HEK293 (cell line): Measurements from ENCODE around the gene DTHD1.

Experiments
- CTCF ChIA-PET: fragments of 350-600 bp; formaldehyde crosslinking; extraction: SDS; loops from one replicate; lab custom pipeline; 2021; ENCODE audit warnings: antibody characterized with exemption; lab: Yijun Ruan, JAX
- POLR2A ChIA-PET: fragments of 300-600 bp; formaldehyde crosslinking; extraction: SDS; loops from one replicate; lab custom pipeline; 2020; ENCODE audit warnings: antibody characterized with exemption, inconsistent platforms; lab: Yijun Ruan, JAX
- H3K27ac ChIP-seq: fragments of 200-500 bp; sonication (Bioruptor generic); 2 replicates; pipeline ENCODE4 v1.5.1; 2014; ENCODE audit warnings: low read depth, low read length, control low read depth, inconsistent platforms; ENCODE audit errors: extremely low read depth
- H3K36me3 ChIP-seq, 2 experiments: fragments of 200-500 bp in 1 of 2; sonication (Bioruptor generic) in 1 of 2; 1 replicate in 1 of 2; 2 replicates in 1 of 2; pipeline ENCODE4 v1.5.1; 2014 to 2017; ENCODE audit warnings: inconsistent platforms in 2 of 2, low read length in 2 of 2; ENCODE audit not compliant: control insufficient read depth in 2 of 2, insufficient read depth in 1 of 2
- H3K4me1 ChIP-seq: fragments of 200-500 bp; sonication (Bioruptor generic); 2 replicates; pipeline ENCODE4 v1.5.1; 2014; ENCODE audit warnings: mild to moderate bottlenecking, low read length, inconsistent platforms; ENCODE audit not compliant: control insufficient read depth, insufficient read depth
- H3K4me3 ChIP-seq: 2 replicates; pipeline ENCODE4 v1.5.1; 2011; ENCODE audit warnings: low read depth, mild to moderate bottlenecking, control low read depth, low read length, moderate library complexity
- H3K9me3 ChIP-seq: fragments of 200-500 bp; sonication (Bioruptor generic); 2 replicates; pipeline ENCODE4 v1.5.1; 2014; ENCODE audit warnings: low read depth, low read length, inconsistent platforms; ENCODE audit not compliant: control insufficient read depth, insufficient read depth
- BCL11A ChIP-seq: fragments of 450-650 bp; formaldehyde crosslinking; IDR thresholded peaks from 2 replicates; pipeline ENCODE4 v1.5.1; 2016; ENCODE audit warnings: low read depth, missing biosample characterization, missing genetic modification characterization
- ELK4 ChIP-seq: IDR thresholded peaks from 2 replicates; pipeline ENCODE4 v1.6.1; 2011; ENCODE audit warnings: mild to moderate bottlenecking, low read depth, low read length, borderline replicate concordance
- MYNN ChIP-seq: fragments of 450-650 bp; formaldehyde crosslinking; IDR thresholded peaks from 2 replicates; pipeline ENCODE4 v1.5.1; 2016; ENCODE audit warnings: missing biosample characterization, missing genetic modification characterization, borderline replicate concordance
- PRDM6 ChIP-seq: fragments of 450-650 bp; formaldehyde crosslinking; IDR thresholded peaks from 2 replicates; pipeline ENCODE4 v1.5.1; 2017; ENCODE audit warnings: missing biosample characterization, missing genetic modification characterization
- ZBTB20 ChIP-seq: fragments of 450-650 bp; formaldehyde crosslinking; IDR thresholded peaks from 2 replicates; pipeline ENCODE4 v1.5.1; 2016; ENCODE audit warnings: missing biosample characterization, missing genetic modification characterization
- ZBTB26 ChIP-seq: fragments of 450-650 bp; formaldehyde crosslinking; optimal IDR thresholded peaks from 2 replicates; pipeline ENCODE3; 2016; ENCODE audit warnings: missing biosample characterization, mild to moderate bottlenecking, missing genetic modification characterization
- ZBTB44 ChIP-seq: fragments of 450-650 bp; IDR thresholded peaks from 2 replicates; pipeline ENCODE4 v1.5.1; 2018; ENCODE audit warnings: missing biosample characterization, mild to moderate bottlenecking, missing genetic modification characterization
- ZFHX2 ChIP-seq: fragments of 450-650 bp; formaldehyde crosslinking; conservative IDR thresholded peaks from 2 replicates; pipeline ENCODE4 v1.5.1; 2016; ENCODE audit warnings: missing biosample characterization, missing genetic modification characterization
- ZFP41 ChIP-seq: fragments of 450-650 bp; formaldehyde crosslinking; IDR thresholded peaks from 2 replicates; pipeline ENCODE4 v1.5.1; 2016; ENCODE audit warnings: missing biosample characterization, missing genetic modification characterization, borderline replicate concordance
- ZFP69B ChIP-seq: fragments of 450-650 bp; formaldehyde crosslinking; IDR thresholded peaks from 2 replicates; pipeline ENCODE4 v1.5.1; 2016; ENCODE audit warnings: missing biosample characterization, missing genetic modification characterization
- ZNF138 ChIP-seq: fragments of 450-650 bp; formaldehyde crosslinking; IDR thresholded peaks from 2 replicates; pipeline ENCODE4 v1.5.1; 2016; ENCODE audit warnings: missing biosample characterization, missing genetic modification characterization, borderline replicate concordance
- ZNF146 ChIP-seq: fragments of 450-650 bp; formaldehyde crosslinking; IDR thresholded peaks from 2 replicates; pipeline ENCODE4 v1.5.1; 2016; ENCODE audit warnings: missing biosample characterization, missing genetic modification characterization
- ZNF211 ChIP-seq: fragments of 450-650 bp; formaldehyde crosslinking; IDR thresholded peaks from 2 replicates; pipeline ENCODE4 v1.5.1; 2016; ENCODE audit warnings: low read depth, missing biosample characterization, missing genetic modification characterization
- ZNF302 ChIP-seq: fragments of 450-650 bp; formaldehyde crosslinking; IDR thresholded peaks from 2 replicates; pipeline ENCODE4 v1.5.1; 2016; ENCODE audit warnings: missing biosample characterization, missing genetic modification characterization, low read depth
- ZNF37A ChIP-seq: fragments of 450-650 bp; IDR thresholded peaks from 2 replicates; pipeline ENCODE4 v1.5.1; 2018; ENCODE audit warnings: missing biosample characterization, missing genetic modification characterization
- ZNF510 ChIP-seq: fragments of 450-650 bp; formaldehyde crosslinking; IDR thresholded peaks from 2 replicates; pipeline ENCODE4 v1.5.1; 2018; ENCODE audit warnings: mild to moderate bottlenecking, missing genetic modification characterization, missing biosample characterization; ENCODE audit not compliant: insufficient replicate concordance
- ZNF571 ChIP-seq: fragments of 450-650 bp; formaldehyde crosslinking; IDR thresholded peaks from 2 replicates; pipeline ENCODE4 v1.5.0; 2017; ENCODE audit warnings: missing biosample characterization, missing genetic modification characterization
- ZNF600 ChIP-seq: fragments of 450-650 bp; formaldehyde crosslinking; IDR thresholded peaks from 2 replicates; pipeline ENCODE4 v1.5.1; 2016; ENCODE audit warnings: missing biosample characterization, missing genetic modification characterization
- ZNF664 ChIP-seq: fragments of 450-650 bp; formaldehyde crosslinking; IDR thresholded peaks from 2 replicates; pipeline ENCODE4 v1.5.1; 2016; ENCODE audit warnings: missing biosample characterization, missing genetic modification characterization
- ZNF677 ChIP-seq: fragments of 450-650 bp; IDR thresholded peaks from 2 replicates; pipeline ENCODE4 v1.5.0; 2018; ENCODE audit warnings: missing biosample characterization, mild to moderate bottlenecking, missing genetic modification characterization, moderate library complexity
- ZNF791 ChIP-seq: fragments of 450-650 bp; formaldehyde crosslinking; IDR thresholded peaks from 2 replicates; pipeline ENCODE4 v1.5.1; 2016; ENCODE audit warnings: missing biosample characterization, missing genetic modification characterization
- ZSCAN4 ChIP-seq: fragments of 450-650 bp; formaldehyde crosslinking; IDR thresholded peaks from 2 replicates; pipeline ENCODE4 v1.5.1; 2017; ENCODE audit warnings: missing biosample characterization, missing genetic modification characterization
- ZXDB ChIP-seq: fragments of 450-650 bp; formaldehyde crosslinking; IDR thresholded peaks from 2 replicates; pipeline ENCODE4 v1.5.1; 2016; ENCODE audit warnings: missing biosample characterization, missing genetic modification characterization

DTHD1 gene

GRCh38 chr4:36277533-36277932 lies 3.9 kb upstream of the DTHD1 start (continued):
- TF ChIP-seq ZBTB20: no peak

GRCh38 chr4:36278789-36279188 lies 2.6 kb upstream of the DTHD1 start:
- no peak overlapping the region for H3K27ac ChIP-seq
- ChIA-PET POLR2A (no interaction called here), CTCF (no interaction called here)
- no peaks in the 10 kb centered on the region for H3K4me1 ChIP-seq
- H3K9me3 ChIP-seq: no peaks in the 10 kb centered on the region
- no peaks in the 10 kb centered on the region for H3K36me3 ChIP-seq
- H3K4me3 ChIP-seq: no peak overlapping the region
- TF ChIP-seq PRDM6: no peak
- TF ChIP-seq ZNF138 (tag by site-specific recombination): no peak
- no peak for TF ChIP-seq ZNF37A
- TF ChIP-seq ZFHX2: no peak
- no peak for TF ChIP-seq ZFP69B (tag by site-specific recombination)
- TF ChIP-seq ZNF146 (tag by site-specific recombination): no peak
- no peak for TF ChIP-seq ZXDB (tag by site-specific recombination)
- no peak for TF ChIP-seq BCL11A (tag by site-specific recombination)
- TF ChIP-seq ZNF791 (tag by site-specific recombination): no peak

- H3K9me3 ChIP-seq: no peaks in the 10 kb centered on the region
- TF ChIP-seq ZFP41: no peak
- TF ChIP-seq ZNF677 (tag by site-specific recombination): no peak
- no peak for TF ChIP-seq ZNF600 (tag by site-specific recombination)
- no peak for TF ChIP-seq ZNF302 (tag by site-specific recombination)
- TF ChIP-seq MYNN (tag by site-specific recombination): no peak
- no peak for TF ChIP-seq ZBTB26 (tag by site-specific recombination)
- TF ChIP-seq ZNF211 (tag by site-specific recombination): no peak
- no peak for TF ChIP-seq ZNF510 (tag by site-specific recombination)
- TF ChIP-seq, all 188 proteins: peak for 0
- Histone ChIP-seq H3K4me3 (no peak overlapping the region), H3K27ac (no peak overlapping the region), H3K36me3 (no peaks in the 10 kb centered on the region), H3K4me1 (no peaks in the 10 kb centered on the region)
- ChIA-PET POLR2A (no interaction called here), CTCF (no interaction called here)
Measured at GRCh38 chr4:36280555-36280954, 861 bp upstream of the DTHD1 start.

GRCh38 chr4:36282503-36283030 lies 1.2 kb downstream of the DTHD1 start:
- Histone ChIP-seq H3K27ac (no peak overlapping the region), H3K9me3 (no peaks in the 10 kb centered on the region), H3K36me3 (no peaks in the 10 kb centered on the region), H3K4me3 (no peak overlapping the region), H3K4me1 (no peaks in the 10 kb centered on the region)
- POLR2A ChIA-PET: no interaction called here
- CTCF ChIA-PET: no interaction called here
- no peak for TF ChIP-seq ZNF664 (tag by site-specific recombination)
- TF ChIP-seq ZNF571 (tag by site-specific recombination): no peak
- TF ChIP-seq ELK4: no peak
- TF ChIP-seq ZSCAN4 (tag by site-specific recombination): no peak
- TF ChIP-seq ZBTB44 (tag by site-specific recombination): no peak
